Cardiac muscle cell (in vitro differentiated cells and primary cell): ENCODE measurements around the gene RAB6D. TPM values are rescaled to one million over a fixed set of nuclear protein-coding genes. Genes with fewer than 3 reads are reported as not detected.
"Not testable (repeated sequence)": the region's sequence is repeated elsewhere in the genome, so short reads cannot be mapped to it uniquely, and the experiment has no call there.

Experiments
- DNase-seq, 2 donors: peaks; one replicate each; pipeline versions ENCODE4 v3.0.0 to v3.0.0-alpha.2; 2010 to 2017; ENCODE audit warnings: low read depth in 1 of 2, low spot score in 1 of 2
- H3K27ac ChIP-seq: fragments of 200-600 bp; sonication (generic); 2 replicates; pipeline ENCODE4 v1.5.1; 2016
- H3K27me3 ChIP-seq: fragments of 200-600 bp; sonication (generic); 2 replicates; pipeline ENCODE4 v1.6.0; 2016; ENCODE audit warnings: control low read depth
- H3K36me3 ChIP-seq: fragments of 200-600 bp; sonication (generic); 2 replicates; pipeline ENCODE4 v1.5.1; 2016; ENCODE audit warnings: control low read depth
- H3K4me1 ChIP-seq: fragments of 200-600 bp; sonication (generic); 2 replicates; pipeline ENCODE4 v1.8.1; 2017; ENCODE audit warnings: low read depth, mild to moderate bottlenecking, mixed run types
- H3K4me3 ChIP-seq: fragments of 200-600 bp; sonication (generic); 2 replicates; pipeline ENCODE4 v1.5.1; 2016; ENCODE audit warnings: mild to moderate bottlenecking
- H3K9me3 ChIP-seq: fragments of 200-600 bp; sonication (generic); 2 replicates; pipeline ENCODE4 v1.5.1; 2017; ENCODE audit warnings: low read depth, mild to moderate bottlenecking, control low read depth
- CTCF ChIP-seq: IDR thresholded peaks from 2 replicates; pipeline ENCODE4 v1.5.1; 2012; ENCODE audit warnings: low read depth, mild to moderate bottlenecking, low read length
- polyA plus RNA-seq: library from polyadenylated mRNA; unstranded; fragments of >200 nt; fragmentation: Nextera tagmentation; extraction: Ambion mirVana; gene quantifications from 2 replicates; pipeline ENCODE4 v1.2.1, GENCODE V29; 2016
- total RNA-seq: library from RNA; depleted of rRNA; stranded (reverse); fragments of >200 nt; gene quantifications from 2 replicates; pipeline ENCODE4 v1.2.3, GENCODE V29; 2016

Gene RAB6D
- total and polyA plus RNA-seq, 2 experiments from 2014 or later, result 0.48 TPM; not detected in 1

- DNase-seq, result no peak
- no peaks in the 10 kb centered on the region for H3K36me3 ChIP-seq
- no peak for TF ChIP-seq CTCF
- no peak overlapping the region for H3K27ac ChIP-seq
- no peaks in the 10 kb centered on the region for H3K9me3 ChIP-seq
- no peaks in the 10 kb centered on the region for H3K4me1 ChIP-seq
- H3K27me3 ChIP-seq, result peaks cover 13% of the 10 kb centered on the region
- H3K4me3 ChIP-seq, result no peak overlapping the region
Measured at GRCh38 chr2:131322209-131322608, 41.8 kb downstream of the RAB6D start.

- not testable (repeated sequence) for H3K36me3 ChIP-seq, H3K27ac ChIP-seq, H3K9me3 ChIP-seq, H3K4me3 ChIP-seq, H3K4me1 ChIP-seq, H3K27me3 ChIP-seq, DNase-seq
Measured at GRCh38 chr2:131321344-131321743, 42.6 kb downstream of the RAB6D start.

GRCh38 chr2:131311001-131311400 is 53.0 kb downstream of the RAB6D start:
- not testable (repeated sequence) for H3K27me3 ChIP-seq, H3K36me3 ChIP-seq, H3K4me3 ChIP-seq, DNase-seq, H3K27ac ChIP-seq, H3K9me3 ChIP-seq, H3K4me1 ChIP-seq

Other genes starting within 250 kb of the RAB6D start
- gene POTEE, start 154.6 kb downstream of the RAB6D start, total RNA-seq, result 4.8 and 12.2 TPM in 2 replicates
- 7.5 and 10.1 TPM in 2 replicates for gene POTEE, start 154.6 kb downstream of the RAB6D start, polyA plus RNA-seq
- not detected in 2 replicates for gene TUBA3D, start 112.0 kb upstream of the RAB6D start, total RNA-seq
- 0.40 and 0.61 TPM in 2 replicates for gene TUBA3D, start 112.0 kb upstream of the RAB6D start, polyA plus RNA-seq
- 167 and 233 TPM in 2 replicates for gene MZT2A, start 128.2 kb upstream of the RAB6D start, total RNA-seq
- gene MZT2A, start 128.2 kb upstream of the RAB6D start, polyA plus RNA-seq, result 146 and 186 TPM in 2 replicates
- 6.3 and 20.6 TPM in 2 replicates for gene CCDC74A, start 163.7 kb upstream of the RAB6D start, total RNA-seq
- 9.6 and 10.4 TPM in 2 replicates for gene CCDC74A, start 163.7 kb upstream of the RAB6D start, polyA plus RNA-seq